ENCODE results near the gene SLC66A3. TPM values are rescaled to one million over a fixed set of nuclear protein-coding genes. Genes with fewer than 3 reads are reported as not detected.

The SLC66A3 gene
- total and polyA plus RNA-seq, 4 donors, result 6.7 to 17.6 (median 9.3) TPM

DNA sequence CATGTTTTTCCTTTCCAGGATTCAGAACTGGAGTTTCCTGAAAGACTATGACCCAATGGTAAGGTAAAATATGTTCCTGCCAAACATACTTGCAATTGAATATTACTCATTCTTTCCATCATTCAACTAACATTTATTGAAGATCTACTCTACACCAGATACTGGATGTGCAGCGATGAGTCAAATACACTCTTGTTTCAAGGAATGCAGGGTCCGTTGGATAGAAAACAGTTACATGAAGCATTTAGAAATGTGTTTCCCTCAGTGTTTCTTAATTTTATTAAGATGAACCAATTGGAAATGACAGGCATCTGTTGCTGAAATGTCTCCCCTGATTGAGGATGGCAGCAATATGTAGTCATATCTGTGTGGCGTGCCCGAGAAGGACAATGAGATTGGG is 14.8 kb upstream of the SLC66A3 start:
- no peak overlapping the region for H3K4me3 ChIP-seq (ENCODE audit: low read depth in 1 of 3, low read length in 3 of 3)

GRCh38 chr2:11141319-11141718 is 13.9 kb upstream of the SLC66A3 start:
- no peaks in the 10 kb centered on the region for H3K9me3 ChIP-seq (ENCODE audit: control insufficient read depth in 4 of 4, low read length in 3 of 4)
- H3K9ac ChIP-seq (ENCODE audit: low read depth in 1 of 2, low read length in 2 of 2), result no peak overlapping the region
- no peak overlapping the region for H3K4me3 ChIP-seq (ENCODE audit: low read depth in 1 of 3, low read length in 3 of 3)
- 75% methylated on average over 4 of the region's 4 CpGs for WGBS
- H3K4me1 ChIP-seq (ENCODE audit: control insufficient read depth in 4 of 4, insufficient read depth in 4 of 4, low read length in 3 of 4), result no peaks in the 10 kb centered on the region
- DNase-seq (ENCODE audit: low spot score), result no peak
- H3K27ac ChIP-seq (ENCODE audit: low read depth in 1 of 2, low read length in 2 of 2), result no peak overlapping the region
- H3K36me3 ChIP-seq (ENCODE audit: control insufficient read depth in 4 of 4, insufficient read depth in 3 of 4, low read depth in 1 of 4, low read length in 3 of 4), result no peaks in the 10 kb centered on the region
- H3K27me3 ChIP-seq (ENCODE audit: control insufficient read depth in 4 of 4, insufficient read depth in 4 of 4, low read length in 3 of 4), result no peaks in the 10 kb centered on the region
- TF ChIP-seq NR2F2 (IDR thresholded peaks at IDR 0.05) (no peak), FOXA1 (IDR thresholded peaks at IDR 0.05) (no peak), HNF4A (conservative IDR thresholded peaks at IDR 0.05) (no peak), ZBTB33 (IDR thresholded peaks at IDR 0.05) (no peak), TAF1 (conservative IDR thresholded peaks at IDR 0.05) (no peak), JUND (IDR thresholded peaks at IDR 0.05) (no peak), REST (IDR thresholded peaks at IDR 0.05) (no peak)

More for the DNA sequence above, 14.8 kb upstream of the SLC66A3 start:
- TF ChIP-seq TAF1 (conservative IDR thresholded peaks at IDR 0.05), result no peak
- no peak for TF ChIP-seq NR2F2 (IDR thresholded peaks at IDR 0.05)
- no peak for TF ChIP-seq FOXA1 (IDR thresholded peaks at IDR 0.05)
- no peak for TF ChIP-seq FOXA2 (IDR thresholded peaks at IDR 0.05)
- no peak for TF ChIP-seq ZBTB33 (IDR thresholded peaks at IDR 0.05)
- TF ChIP-seq RAD21 (IDR thresholded peaks at IDR 0.05), result no peak
- no peak for TF ChIP-seq JUND (IDR thresholded peaks at IDR 0.05)
- no peak for TF ChIP-seq REST (IDR thresholded peaks at IDR 0.05)
- TF ChIP-seq GABPA (IDR thresholded peaks at IDR 0.05 in 1 of 2, conservative IDR thresholded peaks at IDR 0.05 in 1 of 2), result no peak
- TF ChIP-seq EGR1 (IDR thresholded peaks at IDR 0.05; ENCODE audit: low read depth in 2 of 2), result no peak
- TF ChIP-seq MAX (IDR thresholded peaks at IDR 0.05), result no peak
- no peaks in the 10 kb centered on the region for H3K9me3 ChIP-seq (ENCODE audit: control insufficient read depth in 4 of 4, low read length in 3 of 4)
- H3K27ac ChIP-seq (ENCODE audit: low read depth in 1 of 2, low read length in 2 of 2), result no peak overlapping the region
- no peaks in the 10 kb centered on the region for H3K4me1 ChIP-seq (ENCODE audit: control insufficient read depth in 4 of 4, insufficient read depth in 4 of 4, low read length in 3 of 4)
- no peaks in the 10 kb centered on the region for H3K27me3 ChIP-seq (ENCODE audit: control insufficient read depth in 4 of 4, insufficient read depth in 4 of 4, low read length in 3 of 4)
- no peak for DNase-seq (ENCODE audit: low spot score)
- no peak overlapping the region for H3K9ac ChIP-seq (ENCODE audit: low read depth in 1 of 2, low read length in 2 of 2)
- H3K36me3 ChIP-seq (ENCODE audit: control insufficient read depth in 4 of 4, insufficient read depth in 3 of 4, low read depth in 1 of 4, low read length in 3 of 4), result no peaks in the 10 kb centered on the region
- WGBS, result 81% methylated on average over 4 of the region's 4 CpGs
